ENCODE measurements around the gene NELFCD. TPM values are rescaled to one million over a fixed set of nuclear protein-coding genes. Genes with fewer than 3 reads are reported as not detected.

NELFCD gene
- total RNA-seq, 1 experiment from 2014 or later = 174 TPM

GRCh38 chr20:58991715-58992114 lies 10.7 kb downstream of the NELFCD start:
- Histone ChIP-seq H3K9me3 (ENCODE audit: low read depth, low read length, poor library complexity, severe bottlenecking) (no peaks in the 10 kb centered on the region), H3K4me1 (ENCODE audit: insufficient read depth, low read length, poor library complexity, severe bottlenecking) (no peaks in the 10 kb centered on the region), H3K4me3 (ENCODE audit: low read depth, low read length, poor library complexity, severe bottlenecking) (no peak overlapping the region), H3K27me3 (replicated peaks; ENCODE audit: insufficient read depth, low read depth, low read length, poor library complexity) (no peaks in the 10 kb centered on the region), H3K27ac (ENCODE audit: low read depth, low read length, poor library complexity, severe bottlenecking) (no peak overlapping the region), H3K36me3 (ENCODE audit: insufficient read depth, low read length, poor library complexity, severe bottlenecking) (peaks cover 94% of the 10 kb centered on the region)
- CTCF ChIA-PET = no interaction called here
- DNase-seq (ENCODE audit: low spot score) = no peak
- POLR2A ChIA-PET (ENCODE audit: low non-redundant PET) = interaction anchor here (0.6 kb wide), 1 partner anchor 63 kb away, joined by 3 read pairs; no protein-coding TSS in a partner anchor
- no peak for TF ChIP-seq EZH2 (IDR thresholded peaks at IDR 0.05; ENCODE audit: borderline replicate concordance, low read depth, low read length, poor library complexity, severe bottlenecking)
- TF ChIP-seq, protein P1, sequence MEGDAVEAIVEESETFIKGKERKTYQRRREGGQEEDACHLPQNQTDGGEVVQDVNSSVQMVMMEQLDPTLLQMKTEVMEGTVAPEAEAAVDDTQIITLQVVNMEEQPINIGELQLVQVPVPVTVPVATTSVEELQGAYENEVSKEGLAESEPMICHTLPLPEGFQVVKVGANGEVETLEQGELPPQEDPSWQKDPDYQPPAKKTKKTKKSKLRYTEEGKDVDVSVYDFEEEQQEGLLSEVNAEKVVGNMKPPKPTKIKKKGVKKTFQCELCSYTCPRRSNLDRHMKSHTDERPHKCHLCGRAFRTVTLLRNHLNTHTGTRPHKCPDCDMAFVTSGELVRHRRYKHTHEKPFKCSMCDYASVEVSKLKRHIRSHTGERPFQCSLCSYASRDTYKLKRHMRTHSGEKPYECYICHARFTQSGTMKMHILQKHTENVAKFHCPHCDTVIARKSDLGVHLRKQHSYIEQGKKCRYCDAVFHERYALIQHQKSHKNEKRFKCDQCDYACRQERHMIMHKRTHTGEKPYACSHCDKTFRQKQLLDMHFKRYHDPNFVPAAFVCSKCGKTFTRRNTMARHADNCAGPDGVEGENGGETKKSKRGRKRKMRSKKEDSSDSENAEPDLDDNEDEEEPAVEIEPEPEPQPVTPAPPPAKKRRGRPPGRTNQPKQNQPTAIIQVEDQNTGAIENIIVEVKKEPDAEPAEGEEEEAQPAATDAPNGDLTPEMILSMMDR (conservative IDR thresholded peaks at IDR 0.05; ENCODE audit: low read depth, low read length) = no peak
- intact Hi-C loops (cut with micrococcal nuclease; ENCODE audit: unreplicated experiment) = no loop called here
- BruUV-seq (replicated peaks) = no TSS peak

GRCh38 chr20:58992911-58993310 lies 11.9 kb downstream of the NELFCD start:
- Histone ChIP-seq H3K9me3 (ENCODE audit: low read depth, low read length, poor library complexity, severe bottlenecking) (no peaks in the 10 kb centered on the region), H3K27me3 (replicated peaks; ENCODE audit: insufficient read depth, low read depth, low read length, poor library complexity) (no peaks in the 10 kb centered on the region), H3K36me3 (ENCODE audit: insufficient read depth, low read length, poor library complexity, severe bottlenecking) (peaks cover 82% of the 10 kb centered on the region), H3K4me3 (ENCODE audit: low read depth, low read length, poor library complexity, severe bottlenecking) (no peak overlapping the region), H3K27ac (ENCODE audit: low read depth, low read length, poor library complexity, severe bottlenecking) (no peak overlapping the region), H3K4me1 (ENCODE audit: insufficient read depth, low read length, poor library complexity, severe bottlenecking) (no peaks in the 10 kb centered on the region)
- CTCF ChIA-PET = no interaction called here
- intact Hi-C loops (cut with micrococcal nuclease; ENCODE audit: unreplicated experiment) = no loop called here
- BruUV-seq (replicated peaks) = no TSS peak
- POLR2A ChIA-PET (ENCODE audit: low non-redundant PET) = no interaction called here
- DNase-seq (ENCODE audit: low spot score) = no peak
- TF ChIP-seq, protein P1 (conservative IDR thresholded peaks at IDR 0.05; ENCODE audit: low read depth, low read length) = no peak
- no peak for TF ChIP-seq EZH2 (IDR thresholded peaks at IDR 0.05; ENCODE audit: borderline replicate concordance, low read depth, low read length, poor library complexity, severe bottlenecking)

GRCh38 chr20:58993332-58994248 lies 12.5 kb downstream of the NELFCD start:
- Histone ChIP-seq H3K27me3 (replicated peaks; ENCODE audit: insufficient read depth, low read depth, low read length, poor library complexity) (no peaks in the 10 kb centered on the region), H3K9me3 (ENCODE audit: low read depth, low read length, poor library complexity, severe bottlenecking) (no peaks in the 10 kb centered on the region), H3K4me1 (ENCODE audit: insufficient read depth, low read length, poor library complexity, severe bottlenecking) (no peaks in the 10 kb centered on the region), H3K4me3 (ENCODE audit: low read depth, low read length, poor library complexity, severe bottlenecking) (no peak overlapping the region), H3K27ac (ENCODE audit: low read depth, low read length, poor library complexity, severe bottlenecking) (no peak overlapping the region), H3K36me3 (ENCODE audit: insufficient read depth, low read length, poor library complexity, severe bottlenecking) (peaks cover 75% of the 10 kb centered on the region)
- CTCF ChIA-PET = no interaction called here
- no peak for DNase-seq (ENCODE audit: low spot score)
- no peak for TF ChIP-seq EZH2 (IDR thresholded peaks at IDR 0.05; ENCODE audit: borderline replicate concordance, low read depth, low read length, poor library complexity, severe bottlenecking)
- TF ChIP-seq, protein P1 (conservative IDR thresholded peaks at IDR 0.05; ENCODE audit: low read depth, low read length) = no peak
- intact Hi-C loops (cut with micrococcal nuclease; ENCODE audit: unreplicated experiment) = no loop called here
- POLR2A ChIA-PET (ENCODE audit: low non-redundant PET) = no interaction called here
- BruUV-seq (replicated peaks) = no TSS peak
